Head of caudate nucleus (tissue), 42 donors: ENCODE data around the gene TOR3A.
"Not testable (repeated sequence)": the region's sequence is repeated elsewhere in the genome, so short reads cannot be mapped to it uniquely, and the experiment has no call there.

Source experiments
- DNase-seq, 42 donors: peaks; one replicate each; pipeline versions ENCODE4 v3.0.0 to v3.0.0-alpha.2; 2020 to 2021; ENCODE audit warnings: mixed read lengths in 7 of 42
- intact Hi-C: fragments of 100-400 bp; cut with DNase I; formaldehyde crosslinking; loops from one replicate; pipeline ENCODE4 v1.15.0; 2022

TOR3A gene, protein sequence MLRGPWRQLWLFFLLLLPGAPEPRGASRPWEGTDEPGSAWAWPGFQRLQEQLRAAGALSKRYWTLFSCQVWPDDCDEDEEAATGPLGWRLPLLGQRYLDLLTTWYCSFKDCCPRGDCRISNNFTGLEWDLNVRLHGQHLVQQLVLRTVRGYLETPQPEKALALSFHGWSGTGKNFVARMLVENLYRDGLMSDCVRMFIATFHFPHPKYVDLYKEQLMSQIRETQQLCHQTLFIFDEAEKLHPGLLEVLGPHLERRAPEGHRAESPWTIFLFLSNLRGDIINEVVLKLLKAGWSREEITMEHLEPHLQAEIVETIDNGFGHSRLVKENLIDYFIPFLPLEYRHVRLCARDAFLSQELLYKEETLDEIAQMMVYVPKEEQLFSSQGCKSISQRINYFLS

DNA sequence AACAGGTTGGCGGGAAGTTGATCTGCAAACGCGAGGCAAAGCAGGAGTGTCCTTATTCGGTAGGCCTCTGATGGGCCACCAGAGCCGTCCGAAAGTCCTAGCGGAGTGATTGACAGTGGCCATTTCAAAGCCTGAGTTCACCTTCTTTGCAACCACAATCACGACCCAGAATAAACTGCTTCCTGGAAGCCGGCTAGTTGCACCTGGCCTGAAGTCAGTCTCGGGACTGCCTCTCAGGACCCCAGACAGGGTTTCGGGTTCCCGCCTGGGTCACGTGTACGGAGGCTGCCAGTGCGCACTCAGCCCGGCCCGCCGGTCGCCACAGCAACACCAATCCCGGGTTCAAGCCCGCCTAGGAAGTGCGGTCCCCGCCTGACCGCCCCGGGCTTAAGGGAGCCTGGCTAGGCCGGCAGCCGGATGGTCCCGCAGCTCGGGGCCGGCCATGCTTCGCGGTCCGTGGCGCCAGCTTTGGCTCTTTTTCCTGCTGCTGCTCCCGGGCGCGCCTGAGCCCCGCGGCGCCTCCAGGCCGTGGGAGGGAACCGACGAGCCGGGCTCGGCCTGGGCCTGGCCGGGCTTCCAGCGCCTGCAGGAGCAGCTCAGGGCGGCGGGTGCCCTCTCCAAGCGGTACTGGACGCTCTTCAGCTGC, at the start of gene TOR3A:
Gene TOR3A (plus strand): TSS at position 384 of the 646 bp plus-strand sequence. CDS start 59 bp downstream, at position 443.
- intact Hi-C loops: loop anchor here (5.0 kb wide), 3 partner anchors 55 to 285 kb away; partner anchors contain the start of genes AXDND1, FAM20B and SOAT1
- peak; percentile 86 to 98 (median 95) for DNase-seq

DNA sequence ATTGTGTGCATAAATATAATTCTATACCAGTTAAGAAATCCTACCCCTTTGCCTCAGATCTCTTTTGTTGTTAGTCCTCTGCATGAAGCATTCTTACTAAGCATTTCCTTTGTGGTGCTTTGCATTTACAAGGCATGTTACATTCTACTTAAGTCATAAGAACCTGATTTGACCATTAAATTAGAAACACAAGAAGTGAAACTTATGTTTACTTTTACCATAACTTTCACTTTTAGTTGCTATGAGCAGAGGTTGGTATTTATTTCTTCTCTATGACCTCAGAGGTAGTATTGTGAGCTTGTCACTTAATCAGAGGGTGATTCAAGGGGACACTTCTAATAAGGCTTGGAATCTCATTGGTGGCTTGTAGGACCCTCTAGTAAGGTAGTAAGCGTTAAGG, 47.1 kb upstream of the TOR3A start:
- intact Hi-C loops: no loop called here
- DNase-seq: no peak

DNA sequence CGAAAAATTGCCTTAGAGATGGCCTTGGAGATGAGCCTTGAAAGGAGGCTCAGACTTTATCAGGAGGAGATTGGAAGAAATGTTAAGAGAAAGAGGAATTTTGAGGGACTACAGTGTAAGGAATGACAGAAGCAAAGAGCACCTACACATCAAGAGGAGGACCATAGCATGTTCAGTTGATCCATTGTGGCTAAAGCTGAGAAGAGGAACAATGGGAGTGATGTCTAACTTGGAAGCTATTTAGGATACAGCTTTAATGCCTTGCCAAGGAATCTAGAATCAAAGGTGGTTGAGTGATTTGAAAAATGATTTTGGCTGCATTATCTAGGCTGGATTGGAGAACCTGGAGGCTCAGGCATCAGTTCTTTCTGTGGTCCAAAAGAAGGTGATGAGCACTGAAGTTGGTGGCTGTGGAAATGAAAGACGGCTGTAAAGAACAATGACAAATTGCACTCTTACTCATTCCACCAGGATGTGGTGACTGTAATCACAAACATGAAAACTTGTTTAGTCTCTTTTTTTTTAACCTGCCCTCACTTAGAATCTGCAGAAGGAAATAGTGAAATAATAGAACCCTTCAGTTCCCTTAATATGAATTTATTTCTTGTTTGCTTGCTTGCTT, 44.9 kb upstream of the TOR3A start:
- intact Hi-C loops: no loop called here
- DNase-seq: no peak

DNA sequence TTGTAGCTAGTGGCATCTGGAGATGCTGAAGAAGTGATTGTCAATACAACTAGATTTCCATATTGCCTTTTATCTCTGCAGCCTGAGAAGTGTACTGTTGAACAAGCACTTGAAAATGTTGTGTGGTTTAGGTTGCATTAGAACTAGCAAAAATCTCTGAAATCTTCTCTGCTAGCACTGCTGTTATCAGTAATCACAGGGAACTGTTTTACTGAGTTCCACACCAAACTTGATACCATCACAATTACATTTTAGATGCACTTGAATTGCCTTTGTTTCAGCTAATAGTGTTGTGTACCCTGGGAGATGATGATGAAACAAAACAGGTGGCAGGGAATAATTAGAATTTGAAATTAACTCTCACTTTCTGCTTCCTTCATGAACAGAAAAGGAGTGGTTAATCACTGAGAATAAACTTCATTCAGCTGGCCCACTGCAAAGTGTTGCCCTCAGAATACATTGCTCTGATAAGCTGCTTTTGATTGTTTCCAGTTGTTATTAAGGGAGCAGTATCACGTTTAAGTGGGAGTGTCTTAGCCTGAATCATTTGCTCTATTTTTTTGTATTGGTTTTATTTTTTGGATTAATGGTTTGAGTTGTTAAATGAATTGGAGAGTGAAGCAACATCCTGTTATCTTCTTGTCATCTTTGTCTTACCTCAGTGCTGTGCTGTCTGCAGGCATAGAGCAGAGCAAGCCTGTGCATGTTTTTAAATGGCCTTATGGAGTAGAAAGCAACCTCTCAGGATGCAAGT, 43.2 kb upstream of the TOR3A start:
- DNase-seq: no peak
- intact Hi-C loops: no loop called here

DNA sequence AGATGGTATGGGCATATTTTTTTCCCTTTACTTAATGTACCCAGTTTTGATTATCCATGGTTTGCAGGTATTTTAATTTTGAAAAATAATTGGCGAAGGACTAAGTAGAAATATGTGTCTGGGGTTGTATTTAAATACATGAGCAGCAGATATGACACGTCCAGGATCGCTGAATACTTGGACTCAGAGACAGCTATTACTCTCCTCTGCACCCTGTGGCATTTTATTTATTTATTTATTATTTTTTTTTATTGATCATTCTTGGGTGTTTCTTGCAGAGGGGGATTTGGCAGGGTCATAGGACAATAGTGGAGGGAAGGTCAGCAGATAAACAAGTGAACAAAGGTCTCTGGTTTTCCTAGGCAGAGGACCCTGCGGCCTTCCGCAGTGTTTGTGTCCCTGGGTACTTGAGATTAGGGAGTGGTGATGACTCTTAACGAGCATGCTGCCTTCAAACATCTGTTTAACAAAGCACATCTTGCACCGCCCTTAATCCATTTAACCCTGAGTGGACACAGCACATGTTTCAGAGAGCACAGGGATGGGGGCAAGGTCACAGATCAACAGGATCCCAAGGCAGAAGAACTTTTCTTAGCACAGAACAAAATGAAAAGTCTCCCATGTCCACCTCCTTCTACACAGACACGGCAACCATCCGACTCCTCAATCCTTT, 42.2 kb upstream of the TOR3A start:
- intact Hi-C loops: not testable (repeated sequence)

DNA sequence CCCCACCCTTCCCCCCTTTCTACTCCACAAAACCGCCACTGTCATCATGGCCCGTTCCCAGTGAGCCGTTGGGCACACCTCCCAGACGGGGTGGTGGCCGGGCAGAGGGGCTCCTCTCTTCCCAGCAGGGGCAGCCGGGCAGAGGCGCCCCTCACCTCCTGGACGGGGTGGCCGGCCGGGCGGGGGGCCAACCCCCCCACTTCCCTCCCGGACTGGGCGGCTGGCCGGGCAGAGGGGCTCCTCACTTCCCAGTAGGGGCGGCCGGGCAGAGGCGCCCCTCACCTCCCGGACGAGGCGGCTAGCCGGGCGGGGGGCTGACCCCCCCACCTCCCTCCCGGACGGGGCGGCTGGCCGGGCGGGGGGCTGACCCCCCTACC, 41.7 kb upstream of the TOR3A start:
- DNase-seq, intact Hi-C loops: not testable (repeated sequence)

More for the DNA sequence above, 42.2 kb upstream of the TOR3A start:
- DNase-seq: not testable (repeated sequence)

DNA sequence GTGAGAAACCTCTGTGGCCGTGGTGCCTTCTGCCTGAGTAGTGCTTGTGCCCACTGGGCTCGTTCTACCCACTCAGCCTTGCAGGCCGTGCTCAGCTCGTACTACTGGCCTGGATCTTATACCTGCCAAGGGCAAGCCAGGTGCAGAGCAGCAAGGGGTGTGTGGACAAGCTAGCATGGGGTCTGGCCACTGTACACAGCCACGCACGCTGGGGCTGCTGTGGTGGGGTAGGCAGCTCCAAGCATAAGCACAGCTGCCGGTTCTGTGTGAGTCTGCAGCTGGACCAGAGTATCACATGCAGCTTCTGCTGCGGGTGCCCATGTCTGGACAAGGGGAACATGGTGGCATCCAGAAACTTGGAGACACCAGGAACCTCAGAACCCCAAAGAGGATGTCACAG, 39.8 kb upstream of the TOR3A start:
- intact Hi-C loops: no loop called here
- no peak for DNase-seq

DNA sequence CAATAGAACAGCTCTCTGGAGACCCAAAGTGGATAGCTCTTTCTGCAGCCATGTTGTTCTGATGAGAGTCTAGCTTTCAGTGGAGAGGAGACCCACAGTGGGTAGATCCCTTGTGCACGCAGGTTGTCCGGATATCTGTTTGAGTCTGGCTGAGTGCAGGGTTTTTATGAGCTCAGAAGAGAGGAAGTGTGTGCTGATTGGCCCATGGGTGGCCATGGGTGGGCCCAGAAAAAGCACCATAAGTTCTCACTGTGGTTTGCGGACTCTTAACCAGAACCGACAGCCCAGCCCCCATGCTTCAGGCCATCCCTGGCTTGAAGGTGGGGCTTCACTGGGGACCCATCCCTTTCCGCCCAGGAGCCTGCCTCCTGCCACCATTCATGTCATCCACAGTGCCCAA, 39.2 kb upstream of the TOR3A start:
- intact Hi-C loops: no loop called here
- no peak for DNase-seq

DNA sequence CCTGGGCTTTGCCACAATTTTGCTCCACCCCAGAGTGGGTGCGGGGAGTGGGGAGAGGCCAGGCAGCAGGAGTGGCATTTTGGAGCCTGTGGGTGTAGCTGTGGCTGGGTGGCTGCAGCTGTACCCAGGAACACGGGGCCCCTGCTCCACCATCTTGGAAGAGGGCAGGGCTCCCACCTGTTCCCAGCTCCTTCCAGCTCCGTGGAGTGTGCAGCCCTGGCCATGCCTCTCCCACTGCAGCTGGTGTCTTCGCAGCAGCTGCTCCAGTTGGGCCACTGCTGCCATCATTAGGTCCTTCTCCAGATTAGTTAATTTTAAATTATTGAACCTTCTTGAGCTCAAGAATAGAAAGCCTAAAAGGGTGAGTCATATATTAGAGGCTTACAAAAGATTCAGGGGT, 38.6 kb upstream of the TOR3A start:
- DNase-seq: no peak
- intact Hi-C loops: no loop called here

DNA sequence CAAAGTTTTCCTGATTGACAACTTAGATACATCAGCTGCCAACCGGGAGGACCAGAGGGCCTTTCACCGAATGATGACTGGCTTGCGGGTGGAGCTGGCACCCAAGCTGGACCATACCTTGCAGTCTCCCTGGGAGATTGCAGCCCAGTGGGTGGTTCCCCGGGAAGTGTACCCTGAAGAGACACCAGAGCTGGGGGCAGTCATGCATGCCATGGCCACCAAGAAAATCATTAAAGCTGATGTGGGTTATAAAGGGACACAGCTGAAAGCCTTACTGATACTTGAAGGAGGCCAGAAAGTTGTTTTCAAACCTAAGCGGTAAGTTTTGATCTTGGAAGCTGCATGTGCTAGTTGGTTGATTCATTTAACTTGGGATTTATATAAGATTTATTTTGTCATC, 38.0 kb upstream of the TOR3A start:
- intact Hi-C loops: no loop called here

DNA sequence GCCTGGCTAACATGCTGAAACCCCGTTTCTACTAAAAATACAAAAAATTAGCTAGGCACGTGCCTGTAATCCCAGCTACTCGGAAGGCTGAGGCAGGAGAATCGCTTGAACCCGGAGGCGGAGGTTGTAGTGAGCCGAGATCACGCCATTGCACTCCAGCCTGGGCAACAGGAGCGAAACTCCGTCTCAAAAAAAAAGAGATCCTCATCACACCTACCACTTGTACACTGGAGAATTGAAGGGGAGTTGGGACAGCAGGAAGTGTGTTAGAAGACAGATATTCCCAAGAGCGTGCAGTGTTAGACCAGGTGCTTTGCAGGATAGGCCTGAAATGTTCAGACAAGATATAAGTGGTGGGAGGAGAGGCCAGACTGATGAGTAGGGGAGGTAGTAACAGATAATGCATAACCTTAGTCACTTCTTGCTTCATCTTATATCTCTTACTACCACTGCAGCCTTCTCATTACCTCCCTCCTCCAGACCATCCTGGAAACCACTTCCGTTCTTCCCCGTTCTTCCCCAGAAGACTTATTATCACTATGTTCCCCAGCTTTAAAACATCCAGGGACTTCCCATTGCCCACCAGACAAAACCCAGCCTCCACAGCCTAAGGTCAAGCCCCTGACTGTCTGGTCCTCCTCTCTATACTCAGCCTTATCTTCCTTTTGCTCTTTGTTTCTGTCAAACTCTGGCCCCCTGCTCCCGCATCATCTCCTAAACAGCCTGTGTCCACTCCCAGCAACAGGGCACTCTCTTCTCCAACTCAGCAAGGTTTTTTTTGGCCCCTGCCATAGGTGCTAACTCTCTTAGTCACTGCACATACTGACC, 34.8 kb upstream of the TOR3A start:
- intact Hi-C loops: no loop called here

More for the DNA sequence above, 38.0 kb upstream of the TOR3A start:
- no peak for DNase-seq

DNA sequence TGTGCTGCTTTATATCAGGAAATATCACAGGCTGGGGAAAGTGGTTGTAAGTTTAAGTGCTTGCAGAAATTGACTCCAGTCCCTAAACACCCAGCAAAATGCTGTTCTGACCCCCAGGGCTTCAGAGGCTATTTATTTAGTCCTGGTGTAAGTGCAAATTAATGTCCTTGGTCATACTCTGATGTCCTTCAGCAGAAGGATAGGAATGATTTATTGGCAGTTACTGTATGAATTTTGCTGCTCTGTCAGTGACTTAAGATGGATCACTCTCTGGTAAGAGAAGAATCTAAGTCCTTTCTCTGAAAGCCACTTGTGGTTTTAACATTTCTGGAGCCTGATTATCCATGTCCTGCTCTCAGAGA, 34.3 kb upstream of the TOR3A start:
- DNase-seq: no peak
- intact Hi-C loops: no loop called here

More for the DNA sequence above, 34.8 kb upstream of the TOR3A start:
- DNase-seq: no peak

DNA sequence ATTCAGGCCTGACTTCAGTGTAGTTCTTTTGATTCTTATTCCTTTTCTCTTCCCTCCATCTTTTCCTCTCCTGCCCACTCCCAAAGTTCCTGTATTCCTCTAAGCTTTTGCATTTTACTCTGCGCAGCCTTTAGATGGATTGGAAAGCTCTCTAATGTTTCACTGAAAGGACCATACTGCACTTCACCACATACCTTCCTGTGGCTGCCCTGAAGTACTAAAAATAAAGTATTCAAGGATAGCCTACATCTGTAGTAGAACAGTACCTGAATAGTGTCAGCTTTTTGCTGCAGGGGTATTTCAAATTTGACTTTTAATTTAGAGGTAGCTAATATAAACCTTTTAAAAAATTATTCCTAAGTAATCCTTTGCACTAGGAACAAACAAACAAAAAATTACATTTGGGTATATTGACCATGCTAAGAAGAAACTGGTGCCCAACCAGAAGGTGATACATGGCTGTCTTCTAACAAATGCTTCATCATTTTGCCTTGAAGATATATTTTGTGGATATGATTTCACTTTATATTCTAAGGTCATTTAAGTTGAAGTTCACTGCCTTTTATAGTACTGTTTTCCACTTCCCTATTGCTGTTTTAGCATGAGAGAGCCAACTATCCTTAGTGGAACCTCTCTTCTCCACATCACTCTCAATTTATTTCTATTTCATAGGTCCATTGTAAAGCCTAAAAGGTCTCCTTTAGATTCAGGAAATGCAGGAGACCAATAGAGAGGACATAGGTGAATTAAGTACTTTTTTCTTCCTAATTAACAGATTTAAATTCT, 33.3 kb upstream of the TOR3A start:
- DNase-seq: no peak
- intact Hi-C loops: no loop called here

DNA sequence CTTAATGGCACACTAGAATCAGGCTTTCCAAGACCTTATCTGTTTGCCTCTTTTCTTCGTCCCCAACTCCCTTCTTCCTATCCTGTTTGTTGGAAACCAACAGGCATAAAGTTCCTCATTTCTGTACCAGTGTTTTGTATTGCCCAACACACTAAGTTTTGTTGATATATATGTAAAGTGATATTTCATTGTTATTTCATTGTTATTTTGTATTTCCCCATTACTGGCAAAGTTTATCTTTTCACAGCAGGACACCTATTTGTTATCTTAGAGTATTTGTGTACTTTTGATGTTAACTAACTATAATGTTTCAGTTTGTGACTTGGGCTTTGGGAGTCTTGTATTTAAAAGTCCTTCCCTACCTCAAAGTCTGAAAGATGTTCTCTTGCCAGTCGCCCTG, 29.1 kb upstream of the TOR3A start:
- intact Hi-C loops: no loop called here
- DNase-seq: no peak

DNA sequence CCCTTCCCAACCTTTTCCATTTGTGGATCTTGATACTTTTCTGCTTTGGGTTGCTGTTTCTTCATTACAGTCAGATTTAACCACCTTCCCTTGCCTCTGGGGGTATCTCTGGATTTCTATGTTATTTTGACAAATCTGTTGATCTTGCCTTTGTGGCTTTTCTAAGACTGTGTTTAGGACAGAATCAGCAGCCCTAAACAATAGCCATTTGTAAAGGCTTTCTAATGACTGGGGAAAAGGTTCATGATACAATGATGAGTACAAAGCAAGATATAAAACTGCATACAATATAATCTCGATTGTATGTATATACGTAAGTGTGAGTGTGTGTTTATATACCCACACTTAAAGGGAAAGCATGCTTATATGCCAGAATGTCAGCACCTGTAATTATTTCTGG, 28.4 kb upstream of the TOR3A start:
- no peak for DNase-seq
- intact Hi-C loops: no loop called here

DNA sequence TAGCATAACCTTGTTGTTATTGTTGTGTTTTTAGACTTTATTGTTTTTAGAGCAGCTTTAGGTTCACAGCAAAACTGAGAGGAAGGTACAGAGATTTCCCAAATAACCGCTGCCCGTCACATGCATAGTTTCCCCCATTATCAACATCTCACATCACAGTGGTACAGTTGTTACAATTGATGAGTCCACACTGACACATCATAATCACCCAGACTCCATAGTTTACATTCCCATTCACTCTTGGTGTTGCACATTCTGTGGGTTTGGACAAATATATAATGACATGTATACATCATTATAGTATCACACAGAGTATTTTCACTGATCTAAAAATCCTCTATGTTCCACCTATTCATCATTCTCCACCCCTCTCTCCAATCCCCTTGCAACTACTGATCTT, 25.9 kb upstream of the TOR3A start:
- intact Hi-C loops: no loop called here
- DNase-seq: no peak
